ENCODE results near the gene WFDC10B.

WFDC10B gene

DNA sequence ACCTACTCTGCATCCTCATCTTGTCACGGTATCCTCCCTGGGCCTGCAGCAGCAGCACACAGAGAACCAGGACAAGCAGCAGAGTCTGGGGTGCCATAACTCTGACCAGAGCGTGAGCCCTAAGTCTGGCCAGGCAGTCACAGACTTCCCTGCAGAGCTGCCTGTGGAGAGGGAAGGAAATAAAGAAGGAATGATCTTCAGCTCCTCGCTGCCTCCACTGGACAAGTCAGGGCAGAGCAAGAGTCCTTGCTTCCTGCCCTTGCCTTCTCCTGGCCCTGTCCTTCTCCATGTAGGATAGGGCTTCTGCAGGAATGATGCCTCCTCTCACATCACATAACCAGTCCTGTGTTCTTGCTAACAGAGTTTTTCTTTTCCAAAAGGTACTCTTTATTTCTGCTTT lies 18.9 kb downstream of the WFDC10B start:
- Histone ChIP-seq H3K27ac (ENCODE audit: low read length, poor library complexity, severe bottlenecking) (no peak overlapping the region), H3K79me1 (replicated peaks; ENCODE audit: low read length, poor library complexity, severe bottlenecking) (no peaks in the 10 kb centered on the region), H3K14ac (ENCODE audit: low read length in 2 of 2) (no peak overlapping the region), H4K8ac (ENCODE audit: low read length) (no peak overlapping the region), H3K4me2 (ENCODE audit: low read length, poor library complexity, severe bottlenecking) (no peak overlapping the region), H3K9me3 (ENCODE audit: control insufficient read depth, low read length) (peaks cover 20% of the 10 kb centered on the region), H3K9ac (ENCODE audit: low read length) (no peak overlapping the region), H2AFZ (ENCODE audit: low read depth, low read length) (no peak overlapping the region), H2BK15ac (ENCODE audit: low read depth, poor library complexity, severe bottlenecking) (no peak overlapping the region), H3K18ac (ENCODE audit: low read depth in 1 of 2, low read length in 2 of 2) (no peak overlapping the region), H2BK12ac (ENCODE audit: low read length in 2 of 2) (no peak overlapping the region), H3K4me1 (ENCODE audit: control insufficient read depth, insufficient read depth, low read depth, low read length) (no peaks in the 10 kb centered on the region), H2AK5ac (ENCODE audit: low read length, severe bottlenecking) (no peak overlapping the region), H3K4ac (ENCODE audit: low read depth in 1 of 2, low read length in 2 of 2) (no peak overlapping the region), H2BK5ac (ENCODE audit: low read depth, low read length, poor library complexity, severe bottlenecking) (no peak overlapping the region), H2BK120ac (ENCODE audit: low read depth, low read length) (no peak overlapping the region), H3K4me3 (ENCODE audit: insufficient read depth in 1 of 2, low read depth in 1 of 2, low read length in 2 of 2) (no peak overlapping the region), H3K36me3 (ENCODE audit: control insufficient read depth in 1 of 2, insufficient read depth in 2 of 2, low read depth in 1 of 2, low read length in 2 of 2) (no peaks in the 10 kb centered on the region), H3K27me3 (ENCODE audit: control insufficient read depth in 1 of 2, insufficient read depth in 1 of 2, low read length in 2 of 2) (peaks cover 0 to 13% of the 10 kb centered on the region in 2 experiments), H3K23ac (ENCODE audit: low read length in 2 of 2) (no peak overlapping the region), H4K91ac (ENCODE audit: low read length) (no peak overlapping the region)
- 50% methylated on average over 3 of the region's 3 CpGs for WGBS
- DNase-seq, result no peak

- H3K4me3 ChIP-seq (ENCODE audit: insufficient read depth in 1 of 2, low read depth in 1 of 2, low read length in 2 of 2), result no peak overlapping the region
- no peak overlapping the region for H2BK12ac ChIP-seq (ENCODE audit: low read length in 2 of 2)
- H3K23ac ChIP-seq (ENCODE audit: low read length in 2 of 2), result no peak overlapping the region
- H3K4me2 ChIP-seq (ENCODE audit: low read length, poor library complexity, severe bottlenecking), result no peak overlapping the region
- H2AK5ac ChIP-seq (ENCODE audit: low read length, severe bottlenecking), result no peak overlapping the region
- H2BK120ac ChIP-seq (ENCODE audit: low read depth, low read length), result no peak overlapping the region
- no peak overlapping the region for H3K27ac ChIP-seq (ENCODE audit: low read length, poor library complexity, severe bottlenecking)
- no peak overlapping the region for H2BK5ac ChIP-seq (ENCODE audit: low read depth, low read length, poor library complexity, severe bottlenecking)
- no peak overlapping the region for H2AFZ ChIP-seq (ENCODE audit: low read depth, low read length)
- no peak overlapping the region for H4K91ac ChIP-seq (ENCODE audit: low read length)
- H3K14ac ChIP-seq (ENCODE audit: low read length in 2 of 2), result no peak overlapping the region
- no peak overlapping the region for H3K18ac ChIP-seq (ENCODE audit: low read depth in 1 of 2, low read length in 2 of 2)
- H3K4ac ChIP-seq (ENCODE audit: low read depth in 1 of 2, low read length in 2 of 2), result no peak overlapping the region
- peaks cover 60% of the 10 kb centered on the region for H3K9me3 ChIP-seq (ENCODE audit: control insufficient read depth, low read length)
- no peak overlapping the region for H3K9ac ChIP-seq (ENCODE audit: low read length)
- H4K8ac ChIP-seq (ENCODE audit: low read length), result no peak overlapping the region
- H3K27me3 ChIP-seq (ENCODE audit: control insufficient read depth in 1 of 2, insufficient read depth in 1 of 2, low read length in 2 of 2), result peaks cover 0 to 6% of the 10 kb centered on the region in 2 experiments
- H3K36me3 ChIP-seq (ENCODE audit: control insufficient read depth in 1 of 2, insufficient read depth in 2 of 2, low read depth in 1 of 2, low read length in 2 of 2), result no peaks in the 10 kb centered on the region
- no peaks in the 10 kb centered on the region for H3K4me1 ChIP-seq (ENCODE audit: control insufficient read depth, insufficient read depth, low read depth, low read length)
- no peak overlapping the region for H2BK15ac ChIP-seq (ENCODE audit: low read depth, poor library complexity, severe bottlenecking)
- H3K79me1 ChIP-seq (replicated peaks; ENCODE audit: low read length, poor library complexity, severe bottlenecking), result no peaks in the 10 kb centered on the region
- no peak for DNase-seq
Measured at GRCh38 chr20:45679650-45680049, 25.2 kb downstream of the WFDC10B start.

GRCh38 chr20:45672765-45673164 lies 32.1 kb downstream of the WFDC10B start:
- no peaks in the 10 kb centered on the region for H3K4me1 ChIP-seq (ENCODE audit: control insufficient read depth, insufficient read depth, low read depth, low read length)
- H3K4me2 ChIP-seq (ENCODE audit: low read length, poor library complexity, severe bottlenecking), result no peak overlapping the region
- peaks cover 16% of the 10 kb centered on the region for H3K9me3 ChIP-seq (ENCODE audit: control insufficient read depth, low read length)
- no peak overlapping the region for H3K4me3 ChIP-seq (ENCODE audit: insufficient read depth in 1 of 2, low read depth in 1 of 2, low read length in 2 of 2)
- no peak overlapping the region for H3K27ac ChIP-seq (ENCODE audit: low read length, poor library complexity, severe bottlenecking)
- no peak overlapping the region for H3K9ac ChIP-seq (ENCODE audit: low read length)
- no peak overlapping the region for H2BK15ac ChIP-seq (ENCODE audit: low read depth, poor library complexity, severe bottlenecking)
- H3K18ac ChIP-seq (ENCODE audit: low read depth in 1 of 2, low read length in 2 of 2), result no peak overlapping the region
- DNase-seq, result no peak
- no peak overlapping the region for H2AK5ac ChIP-seq (ENCODE audit: low read length, severe bottlenecking)
- no peak overlapping the region for H2AFZ ChIP-seq (ENCODE audit: low read depth, low read length)
- no peak overlapping the region for H2BK12ac ChIP-seq (ENCODE audit: low read length in 2 of 2)
- H3K23ac ChIP-seq (ENCODE audit: low read length in 2 of 2), result no peak overlapping the region
- no peak overlapping the region for H3K4ac ChIP-seq (ENCODE audit: low read depth in 1 of 2, low read length in 2 of 2)
- no peak overlapping the region for H3K14ac ChIP-seq (ENCODE audit: low read length in 2 of 2)
- H4K91ac ChIP-seq (ENCODE audit: low read length), result no peak overlapping the region
- no peak overlapping the region for H2BK5ac ChIP-seq (ENCODE audit: low read depth, low read length, poor library complexity, severe bottlenecking)
- no peak overlapping the region for H4K8ac ChIP-seq (ENCODE audit: low read length)
- H3K36me3 ChIP-seq (ENCODE audit: control insufficient read depth in 1 of 2, insufficient read depth in 2 of 2, low read depth in 1 of 2, low read length in 2 of 2), result no peaks in the 10 kb centered on the region
- H3K27me3 ChIP-seq (ENCODE audit: control insufficient read depth in 1 of 2, insufficient read depth in 1 of 2, low read length in 2 of 2), result no peaks in the 10 kb centered on the region
- H3K79me1 ChIP-seq (replicated peaks; ENCODE audit: low read length, poor library complexity, severe bottlenecking), result no peaks in the 10 kb centered on the region
- H2BK120ac ChIP-seq (ENCODE audit: low read depth, low read length), result no peak overlapping the region

- Histone ChIP-seq H3K18ac (ENCODE audit: low read depth in 1 of 2, low read length in 2 of 2) (no peak within 1 kb of the TSS), H2BK120ac (ENCODE audit: low read depth, low read length) (no peak within 1 kb of the TSS), H2BK12ac (ENCODE audit: low read length in 2 of 2) (no peak within 1 kb of the TSS), H3K36me3 (ENCODE audit: control insufficient read depth in 1 of 2, insufficient read depth in 2 of 2, low read depth in 1 of 2, low read length in 2 of 2) (no peaks in the 10 kb centered on the region), H3K4me1 (ENCODE audit: control insufficient read depth, insufficient read depth, low read depth, low read length) (no peaks in the 10 kb centered on the region), H3K9me3 (ENCODE audit: control insufficient read depth, low read length) (peaks cover 4% of the 10 kb centered on the region), H4K8ac (ENCODE audit: low read length) (no peak within 1 kb of the TSS), H3K9ac (ENCODE audit: low read length) (no peak within 1 kb of the TSS), H2BK5ac (ENCODE audit: low read depth, low read length, poor library complexity, severe bottlenecking) (no peak within 1 kb of the TSS), H2AK5ac (ENCODE audit: low read length, severe bottlenecking) (no peak within 1 kb of the TSS), H3K27me3 (ENCODE audit: control insufficient read depth in 1 of 2, insufficient read depth in 1 of 2, low read length in 2 of 2) (peaks cover 0 to 3% of the 10 kb centered on the region in 2 experiments), H4K91ac (ENCODE audit: low read length) (no peak within 1 kb of the TSS), H2BK15ac (ENCODE audit: low read depth, poor library complexity, severe bottlenecking) (no peak within 1 kb of the TSS), H3K4me2 (ENCODE audit: low read length, poor library complexity, severe bottlenecking) (no peak within 1 kb of the TSS), H3K79me1 (replicated peaks; ENCODE audit: low read length, poor library complexity, severe bottlenecking) (no peaks in the 10 kb centered on the region), H2AFZ (ENCODE audit: low read depth, low read length) (no peak within 1 kb of the TSS), H3K4ac (ENCODE audit: low read depth in 1 of 2, low read length in 2 of 2) (no peak within 1 kb of the TSS), H3K4me3 (ENCODE audit: insufficient read depth in 1 of 2, low read depth in 1 of 2, low read length in 2 of 2) (no peak within 1 kb of the TSS), H3K14ac (ENCODE audit: low read length in 2 of 2) (no peak within 1 kb of the TSS), H3K27ac (ENCODE audit: low read length, poor library complexity, severe bottlenecking) (no peak within 1 kb of the TSS), H3K23ac (ENCODE audit: low read length in 2 of 2) (no peak within 1 kb of the TSS)
- 100% methylated on average over 1 of the region's 1 CpG for WGBS
- DNase-seq, result no peak
Measured at GRCh38 chr20:45670139-45670538, 34.7 kb downstream of the WFDC10B start, which contains the start of gene WFDC11. Gene WFDC11 (minus strand): TSS chr20:45670239. CDS start chr20:45650600, 19,639 bp downstream.

Measured in mesenchymal stem cell (in vitro differentiated cells and primary cell).